ENCODE results near the gene BEND4.

The BEND4 gene

GRCh38 chr4:42152507-42153504 is at the start of gene BEND4:
TSS of gene BEND4 (minus strand) at chr4:42152655. CDS start at chr4:42152143, 512 bp downstream.
- Histone ChIP-seq H3K9ac (ENCODE audit: low read length) (peak within 1 kb of the TSS; percentile 58), H3K27me3 (replicated peaks; ENCODE audit: insufficient read depth, low read length) (no peaks in the 10 kb centered on the region), H3K9me3 (replicated peaks; ENCODE audit: insufficient read depth, low read length) (no peaks in the 10 kb centered on the region), H3K4me1 (ENCODE audit: low read length) (peaks cover 15% of the 10 kb centered on the region; the same call in 1 of the 2 replicates), H3K9me2 (replicated peaks; ENCODE audit: insufficient read depth, low read length) (no peaks in the 10 kb centered on the region), H3K4me2 (ENCODE audit: low read depth, low read length) (peak within 1 kb of the TSS; percentile 94), H3K36me3 (replicated peaks; ENCODE audit: insufficient read depth, low read length) (no peaks in the 10 kb centered on the region), H2AFZ (ENCODE audit: low read length) (peak within 1 kb of the TSS; percentile 94), H4K20me1 (ENCODE audit: insufficient read depth, low read length) (no peaks in the 10 kb centered on the region), H3K4me3 (ENCODE audit: low read length) (peak within 1 kb of the TSS; percentile 80), H3F3A (ENCODE audit: insufficient read depth, low read length) (0 out of 2 replicates have a peak, but pooled peaks cover 3% of the 10 kb centered on the region), H3K27ac (ENCODE audit: low read length) (no peak within 1 kb of the TSS), H3K79me2 (ENCODE audit: low read length) (peaks cover 26% of the 10 kb centered on the region)
- DNase-seq = peak; percentile 27
- no peak for TF ChIP-seq CTCF (IDR thresholded peaks at IDR 0.05; ENCODE audit: low read length)
- TF ChIP-seq EZH2phosphoT487 (IDR thresholded peaks at IDR 0.05; ENCODE audit: low read length) = no peak
- no peak for TF ChIP-seq EZH2 (optimal IDR thresholded peaks at IDR 0.05; ENCODE audit: low read depth, low read length)

GRCh38 chr4:42197341-42197740 is 44.9 kb upstream of the BEND4 start:
- DNase-seq = no peak
- H3K9me2 ChIP-seq (replicated peaks; ENCODE audit: insufficient read depth, low read length) = no peaks in the 10 kb centered on the region
- H3K36me3 ChIP-seq (replicated peaks; ENCODE audit: insufficient read depth, low read length) = no peaks in the 10 kb centered on the region
- no peaks in the 10 kb centered on the region for H3K27me3 ChIP-seq (replicated peaks; ENCODE audit: insufficient read depth, low read length)
- no peak overlapping the region for H2AFZ ChIP-seq (ENCODE audit: low read length)
- no peaks in the 10 kb centered on the region for H4K20me1 ChIP-seq (ENCODE audit: insufficient read depth, low read length)
- no peaks in the 10 kb centered on the region for H3F3A ChIP-seq (ENCODE audit: insufficient read depth, low read length)
- H3K4me1 ChIP-seq (ENCODE audit: low read length) = no peaks in the 10 kb centered on the region
- H3K27ac ChIP-seq (ENCODE audit: low read length) = no peak overlapping the region
- no peak overlapping the region for H3K9ac ChIP-seq (ENCODE audit: low read length)
- H3K9me3 ChIP-seq (replicated peaks; ENCODE audit: insufficient read depth, low read length) = no peaks in the 10 kb centered on the region
- TF ChIP-seq EZH2phosphoT487 (IDR thresholded peaks at IDR 0.05; ENCODE audit: low read length) = no peak
- no peak for TF ChIP-seq EZH2 (optimal IDR thresholded peaks at IDR 0.05; ENCODE audit: low read depth, low read length)
- TF ChIP-seq CTCF (IDR thresholded peaks at IDR 0.05; ENCODE audit: low read length) = no peak
- H3K4me3 ChIP-seq (ENCODE audit: low read length) = no peak overlapping the region
- no peak overlapping the region for H3K4me2 ChIP-seq (ENCODE audit: low read depth, low read length)
- H3K79me2 ChIP-seq (ENCODE audit: low read length) = no peaks in the 10 kb centered on the region

GRCh38 chr4:42172921-42173320 is 20.5 kb upstream of the BEND4 start:
- no peaks in the 10 kb centered on the region for H3K9me2 ChIP-seq (replicated peaks; ENCODE audit: insufficient read depth, low read length)
- H3K4me3 ChIP-seq (ENCODE audit: low read length) = no peak overlapping the region
- no peak overlapping the region for H2AFZ ChIP-seq (ENCODE audit: low read length)
- no peak for DNase-seq
- TF ChIP-seq EZH2 (optimal IDR thresholded peaks at IDR 0.05; ENCODE audit: low read depth, low read length) (no peak), CTCF (IDR thresholded peaks at IDR 0.05; ENCODE audit: low read length) (no peak), EZH2phosphoT487 (IDR thresholded peaks at IDR 0.05; ENCODE audit: low read length) (no peak)
- H3K27me3 ChIP-seq (replicated peaks; ENCODE audit: insufficient read depth, low read length) = no peaks in the 10 kb centered on the region
- H3K9ac ChIP-seq (ENCODE audit: low read length) = no peak overlapping the region
- no peaks in the 10 kb centered on the region for H3K79me2 ChIP-seq (ENCODE audit: low read length)
- no peak overlapping the region for H3K27ac ChIP-seq (ENCODE audit: low read length)
- no peak overlapping the region for H3K4me2 ChIP-seq (ENCODE audit: low read depth, low read length)
- H3K36me3 ChIP-seq (replicated peaks; ENCODE audit: insufficient read depth, low read length) = no peaks in the 10 kb centered on the region
- H3F3A ChIP-seq (ENCODE audit: insufficient read depth, low read length) = peaks cover 2% of the 10 kb centered on the region
- no peaks in the 10 kb centered on the region for H3K9me3 ChIP-seq (replicated peaks; ENCODE audit: insufficient read depth, low read length)
- H3K4me1 ChIP-seq (ENCODE audit: low read length) = peaks cover 5% of the 10 kb centered on the region
- no peaks in the 10 kb centered on the region for H4K20me1 ChIP-seq (ENCODE audit: insufficient read depth, low read length)

All from MM.1S (cell line).